SK-N-SH treated with all-trans-retinoic acid at 6 μM for 48 hours (cell line): Measurements from ENCODE around the gene LHFPL2.

Source experiments
- ARNTL ChIP-seq: fragments of 450-650 bp; formaldehyde crosslinking; IDR thresholded peaks from 2 replicates; pipeline ENCODE4 v1.5.0; 2020; ENCODE audit warnings: low read depth, mild to moderate bottlenecking, moderate library complexity, borderline replicate concordance
- CREB5 ChIP-seq: fragments of 250-450 bp; sonication (Bioruptor Pico); IDR thresholded peaks from 2 replicates; pipeline ENCODE4 v1.5.1; 2020; ENCODE audit warnings: low read depth, mild to moderate bottlenecking, moderate library complexity
- ESRRG ChIP-seq: fragments of 250-450 bp; sonication (Bioruptor Pico); IDR thresholded peaks from 2 replicates; pipeline ENCODE4 v1.6.1; 2021; ENCODE audit warnings: mild to moderate bottlenecking
- GLIS3 ChIP-seq: fragments of 250-450 bp; sonication (Bioruptor Pico); IDR thresholded peaks from 2 replicates; pipeline ENCODE4 v1.5.0; 2020; ENCODE audit warnings: mild to moderate bottlenecking, moderate library complexity
- PATZ1 ChIP-seq: fragments of 250-450 bp; sonication (Bioruptor Pico); IDR thresholded peaks from 2 replicates; pipeline ENCODE4 v1.8.0; 2020; ENCODE audit warnings: mild to moderate bottlenecking, moderate library complexity, borderline replicate concordance
- PPARA ChIP-seq: fragments of 250-450 bp; sonication (Bioruptor Pico); IDR thresholded peaks from 2 replicates; pipeline ENCODE4 v1.5.0; 2020; ENCODE audit warnings: mild to moderate bottlenecking, borderline replicate concordance
- SNAI2 ChIP-seq: fragments of 250-450 bp; sonication (Bioruptor Pico); IDR thresholded peaks from 2 replicates; pipeline ENCODE4 v1.5.0; 2020; ENCODE audit warnings: mild to moderate bottlenecking, moderate library complexity
- TCF4 ChIP-seq: fragments of 250-450 bp; sonication (Bioruptor Pico); IDR thresholded peaks from 2 replicates; pipeline ENCODE4 v1.8.0; 2021; ENCODE audit warnings: mild to moderate bottlenecking, moderate library complexity, borderline replicate concordance
- TOX ChIP-seq: fragments of 250-450 bp; sonication (Bioruptor Pico); IDR thresholded peaks from 2 replicates; pipeline ENCODE4 v1.8.0; 2021; ENCODE audit warnings: mild to moderate bottlenecking, moderate library complexity, borderline replicate concordance
- TSHZ2 ChIP-seq: fragments of 250-450 bp; sonication (Bioruptor Pico); IDR thresholded peaks from 2 replicates; pipeline ENCODE4 v1.5.0; 2020; ENCODE audit warnings: mild to moderate bottlenecking, moderate library complexity
- ZFP3 ChIP-seq: fragments of 250-450 bp; sonication (Bioruptor Pico); IDR thresholded peaks from 2 replicates; pipeline ENCODE4 v1.5.0; 2020; ENCODE audit warnings: mild to moderate bottlenecking, moderate library complexity
- ZFP30 ChIP-seq: fragments of 450-650 bp; formaldehyde crosslinking; IDR thresholded peaks from 2 replicates; pipeline ENCODE4 v1.5.0; 2022; ENCODE audit warnings: mild to moderate bottlenecking, moderate library complexity
- ZNF565 ChIP-seq: fragments of 450-650 bp; formaldehyde crosslinking; conservative IDR thresholded peaks from 2 replicates; pipeline ENCODE4 v1.5.0; 2020; ENCODE audit warnings: low read depth, mild to moderate bottlenecking, moderate library complexity
- ZNF70 ChIP-seq: fragments of 450-650 bp; formaldehyde crosslinking; IDR thresholded peaks from 2 replicates; pipeline ENCODE4 v1.5.0; 2020; ENCODE audit warnings: mild to moderate bottlenecking, moderate library complexity

- TF ChIP-seq TSHZ2 (no peak), PATZ1 (CRISPR knock-in tag) (no peak), SNAI2 (CRISPR knock-in tag) (no peak), ZFP30 (CRISPR knock-in tag) (no peak), PPARA (no peak), TOX (no peak), ZFP3 (CRISPR knock-in tag) (no peak), GLIS3 (no peak), ZNF565 (no peak), ZNF70 (CRISPR knock-in tag) (no peak), ARNTL (CRISPR knock-in tag) (no peak), CREB5 (CRISPR knock-in tag) (no peak), ESRRG (CRISPR knock-in tag) (no peak), TCF4 (CRISPR knock-in tag) (no peak)
Measured at GRCh38 chr5:78689540-78690252, 41.1 kb upstream of the LHFPL2 start.
